NCI-H2029 (cell line): Measurements from ENCODE around the gene MOB3A.
"Not testable (repeated sequence)": the region's sequence is repeated elsewhere in the genome, so short reads cannot be mapped to it uniquely, and the experiment has no call there.

Experiments used
- DNase-seq: peaks from one replicate; lab custom pipeline; 2025; lab: John Stamatoyannopoulos, UW

MOB3A gene

DNA sequence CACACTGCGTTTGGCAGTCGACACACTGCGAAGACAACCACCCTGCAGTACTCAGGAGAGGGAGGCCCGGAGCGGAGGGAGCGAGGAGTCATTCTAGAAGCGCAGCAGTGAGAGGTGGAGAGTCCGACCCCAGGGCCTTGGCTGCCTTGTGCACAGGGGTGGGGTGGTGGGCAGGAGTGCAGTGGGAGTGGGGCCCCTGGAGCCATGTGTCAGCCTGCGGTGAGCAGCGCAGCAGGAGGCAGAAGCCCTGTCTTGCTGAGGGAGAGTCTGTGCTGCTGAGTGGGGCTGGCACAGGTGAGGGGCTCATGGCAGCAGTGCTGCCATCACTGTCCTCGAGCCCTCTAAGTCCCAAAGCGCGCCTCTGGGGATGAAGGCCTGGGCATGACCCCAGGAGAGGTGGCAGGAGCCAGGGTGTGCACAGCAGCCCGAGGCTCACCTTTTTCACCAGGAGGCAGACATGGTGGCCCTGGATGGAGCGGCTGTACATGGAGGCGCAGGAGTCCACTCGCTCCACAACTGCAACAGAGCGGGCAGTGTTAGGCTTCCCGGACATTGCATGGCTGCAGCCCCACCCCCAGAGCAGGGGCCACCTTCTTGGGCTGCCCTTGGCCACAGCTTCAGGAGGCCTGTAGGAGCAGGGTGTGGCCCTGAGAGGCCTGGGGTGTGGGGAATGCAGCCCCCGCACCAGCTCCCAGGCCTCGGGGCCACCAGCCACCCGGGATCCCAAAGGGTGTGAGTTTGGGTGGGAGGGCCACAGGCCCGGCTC is 12.3 kb upstream of the MOB3A start:
- no peak for DNase-seq

DNA sequence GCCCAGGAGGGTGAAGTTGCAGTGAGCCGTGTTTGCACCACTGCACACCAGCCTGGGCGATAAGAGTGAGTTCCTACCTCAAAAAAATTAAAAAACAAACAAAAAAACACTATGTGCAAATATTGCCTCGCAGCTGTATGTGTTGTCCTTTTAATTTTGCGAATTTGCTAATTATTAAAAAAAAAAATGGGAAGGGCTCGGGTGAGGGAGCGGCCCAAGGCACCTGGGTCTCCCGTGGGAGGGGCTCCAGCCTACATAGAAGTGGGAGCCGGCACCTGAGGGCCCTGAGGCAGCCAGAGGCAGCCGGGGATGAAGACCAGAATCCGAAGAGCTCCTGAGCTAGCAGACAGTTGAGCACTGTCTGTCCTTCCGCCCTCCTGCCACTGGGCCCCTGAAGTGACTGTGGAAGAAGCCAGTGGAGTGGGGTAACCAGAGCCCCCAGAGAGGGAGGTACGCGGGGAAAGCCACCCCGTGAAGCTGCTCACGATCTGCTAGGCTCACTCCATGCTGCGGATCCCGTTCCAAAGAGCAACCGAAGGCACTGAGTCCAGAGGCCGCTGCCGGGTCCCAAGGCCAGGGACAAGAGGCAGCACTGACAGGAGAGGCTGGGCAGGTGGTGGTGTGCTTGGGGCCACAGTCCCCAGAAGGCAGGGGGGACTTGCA is 7.0 kb upstream of the MOB3A start:
- DNase-seq: no peak

DNA sequence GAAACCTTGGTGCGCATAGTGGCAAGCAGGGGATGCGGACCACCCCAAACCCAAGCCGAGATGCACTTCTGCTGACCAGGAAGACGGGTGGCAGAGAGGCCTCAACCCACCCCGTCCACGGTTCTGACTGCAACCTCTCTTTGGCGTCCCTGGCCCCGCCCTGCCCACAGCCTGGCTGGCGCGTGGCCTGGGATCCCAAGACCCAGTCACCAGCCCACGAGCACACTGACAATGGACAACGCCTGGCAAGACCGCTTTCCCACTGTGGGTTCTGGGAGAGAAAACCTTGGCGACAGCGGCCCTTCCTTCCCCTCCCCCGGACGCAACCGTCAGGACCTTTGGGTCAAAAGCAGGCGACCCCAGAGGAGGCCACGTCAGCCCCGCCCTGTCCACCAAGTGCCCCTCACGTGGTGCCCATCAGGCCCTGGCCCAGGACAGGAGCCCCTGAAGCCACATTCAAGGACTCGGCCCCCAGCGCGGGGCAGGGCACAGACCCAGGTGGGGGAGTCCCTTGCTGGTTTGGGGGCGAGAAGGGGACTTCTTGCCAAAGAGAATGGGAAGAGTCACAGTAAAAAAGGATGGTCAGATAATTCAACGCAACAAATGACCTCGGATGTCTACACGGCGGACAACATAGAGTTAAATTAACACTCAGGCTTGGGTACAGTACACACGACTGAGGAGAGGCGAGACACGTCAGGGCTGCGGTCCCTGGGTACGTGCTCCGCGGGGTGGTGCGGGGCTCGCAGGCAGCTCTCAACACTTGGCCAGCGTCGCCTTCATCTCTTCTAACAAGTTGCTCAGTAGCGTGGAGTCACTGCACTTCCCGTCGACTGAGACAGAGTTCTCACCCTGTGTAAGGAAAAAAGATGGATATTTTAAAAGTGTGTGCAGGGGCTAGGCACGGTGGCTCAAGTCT is 5.5 kb upstream of the MOB3A start:
- DNase-seq: no peak

GRCh38 chr19:2100719-2101061 is 4.6 kb upstream of the MOB3A start:
- no peak for DNase-seq

GRCh38 chr19:2099937-2100718 is 4.0 kb upstream of the MOB3A start:
- no peak for DNase-seq

GRCh38 chr19:2099054-2099501 is 3.0 kb upstream of the MOB3A start:
- no peak for DNase-seq

GRCh38 chr19:2097886-2098327 is 1.8 kb upstream of the MOB3A start:
- DNase-seq: no peak

DNA sequence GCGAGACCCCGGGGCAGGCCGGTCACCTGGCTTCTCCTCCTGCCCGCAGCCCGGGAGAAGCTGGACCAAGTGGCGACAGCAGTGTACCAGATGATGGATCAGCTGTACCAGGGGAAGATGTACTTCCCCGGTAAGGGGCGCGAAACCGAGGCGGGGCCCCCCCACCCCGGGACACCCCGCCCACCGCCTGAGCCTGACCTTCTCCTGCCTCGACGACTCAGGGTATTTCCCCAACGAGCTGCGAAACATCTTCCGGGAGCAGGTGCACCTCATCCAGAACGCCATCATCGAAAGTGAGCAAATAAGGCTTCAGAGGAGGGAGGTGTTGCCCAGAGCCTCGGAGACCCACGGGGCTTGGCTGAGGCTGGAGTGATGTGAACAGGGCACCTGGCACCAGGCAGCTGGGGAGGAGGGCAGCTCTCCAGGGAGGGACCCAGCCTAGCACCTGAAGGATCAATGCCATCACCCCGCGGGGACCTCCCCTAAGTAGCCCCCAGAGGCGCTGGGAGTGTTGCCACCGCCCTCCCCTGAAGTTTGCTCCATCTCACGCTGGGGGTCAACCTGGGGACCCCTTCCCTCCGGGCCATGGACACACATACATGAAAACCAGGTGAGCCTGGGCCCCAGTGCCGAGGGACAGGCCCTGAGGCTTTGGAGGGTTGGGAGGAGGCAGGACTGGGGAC is 1.2 kb upstream of the MOB3A start:
- peak; percentile 45 for DNase-seq

DNA sequence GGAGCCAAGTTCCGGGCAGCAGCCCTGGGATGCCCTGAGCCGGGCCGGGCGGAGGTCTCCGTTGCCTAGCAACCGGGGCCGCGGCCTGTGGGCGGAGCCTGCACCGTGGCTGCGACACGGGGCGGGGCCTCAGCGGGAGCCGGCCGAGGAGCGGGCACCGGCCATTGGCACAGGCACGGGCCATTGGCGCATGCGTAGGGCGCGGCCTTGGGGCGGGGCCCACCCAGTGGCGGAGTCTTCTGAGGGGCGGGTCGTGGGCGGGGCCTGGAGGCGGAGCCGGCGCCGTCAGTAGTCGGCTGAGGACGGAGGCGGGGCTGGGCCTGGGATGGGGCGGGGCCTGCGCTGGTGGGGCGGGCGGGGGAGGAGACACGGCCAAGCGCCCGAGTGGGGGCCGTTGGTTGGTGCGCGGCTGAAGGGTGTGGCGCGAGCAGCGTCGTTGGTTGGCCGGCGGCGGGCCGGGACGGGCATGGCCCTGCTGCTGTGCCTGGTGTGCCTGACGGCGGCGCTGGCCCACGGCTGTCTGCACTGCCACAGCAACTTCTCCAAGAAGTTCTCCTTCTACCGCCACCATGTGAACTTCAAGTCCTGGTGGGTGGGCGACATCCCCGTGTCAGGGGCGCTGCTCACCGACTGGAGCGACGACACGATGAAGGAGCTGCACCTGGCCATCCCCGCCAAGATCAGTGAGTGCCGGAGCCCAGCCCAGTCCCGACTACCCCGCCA is 515 bp upstream of the MOB3A start, which contains the start of gene IZUMO4:
IZUMO4 (plus strand) TSS at position 436 of the 723 bp plus-strand sequence; CDS start at position 467, 31 bp downstream.
- peak; percentile 94 for DNase-seq

DNA sequence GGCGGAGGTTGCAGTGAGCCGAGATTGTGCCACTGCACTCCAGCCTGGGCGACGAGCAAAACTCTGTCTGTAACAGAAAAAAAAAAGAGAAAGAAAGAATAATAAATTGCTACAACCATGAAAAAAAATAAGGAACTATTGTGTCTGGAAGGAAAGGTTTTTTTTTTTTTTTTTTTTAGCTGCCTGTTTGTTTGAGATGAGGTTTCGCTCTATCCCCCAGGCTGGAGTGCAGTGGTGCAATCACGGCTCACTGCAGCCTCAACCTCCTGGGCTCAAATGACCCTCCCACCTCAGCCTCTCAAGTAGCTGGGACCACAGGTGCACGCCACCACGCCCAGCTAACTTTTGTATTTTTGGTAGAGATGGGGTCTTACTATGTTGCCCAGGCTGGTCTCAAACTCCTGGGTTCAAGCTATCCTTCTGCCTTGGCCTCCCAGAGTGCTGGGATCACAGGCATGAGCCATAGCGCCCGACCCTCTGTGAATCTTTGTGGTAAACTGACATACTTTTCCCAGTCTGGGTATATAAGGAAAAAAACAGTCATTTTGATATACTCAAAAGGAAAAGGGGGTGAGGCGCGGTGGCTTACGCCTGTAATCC is 4.1 kb downstream of the MOB3A start:
- DNase-seq: not testable (repeated sequence)

GRCh38 chr19:2089727-2090053 is 6.4 kb downstream of the MOB3A start:
- no peak for DNase-seq

- no peak for DNase-seq
Observed at GRCh38 chr19:2089001-2089711, 7.0 kb downstream of the MOB3A start.

GRCh38 chr19:2087621-2088100 is 8.5 kb downstream of the MOB3A start:
- DNase-seq: no peak

- peak; percentile 34 for DNase-seq
Observed at GRCh38 chr19:2086695-2087620, 9.2 kb downstream of the MOB3A start.

GRCh38 chr19:2084993-2085720 is 11.0 kb downstream of the MOB3A start:
- DNase-seq: no peak

DNA sequence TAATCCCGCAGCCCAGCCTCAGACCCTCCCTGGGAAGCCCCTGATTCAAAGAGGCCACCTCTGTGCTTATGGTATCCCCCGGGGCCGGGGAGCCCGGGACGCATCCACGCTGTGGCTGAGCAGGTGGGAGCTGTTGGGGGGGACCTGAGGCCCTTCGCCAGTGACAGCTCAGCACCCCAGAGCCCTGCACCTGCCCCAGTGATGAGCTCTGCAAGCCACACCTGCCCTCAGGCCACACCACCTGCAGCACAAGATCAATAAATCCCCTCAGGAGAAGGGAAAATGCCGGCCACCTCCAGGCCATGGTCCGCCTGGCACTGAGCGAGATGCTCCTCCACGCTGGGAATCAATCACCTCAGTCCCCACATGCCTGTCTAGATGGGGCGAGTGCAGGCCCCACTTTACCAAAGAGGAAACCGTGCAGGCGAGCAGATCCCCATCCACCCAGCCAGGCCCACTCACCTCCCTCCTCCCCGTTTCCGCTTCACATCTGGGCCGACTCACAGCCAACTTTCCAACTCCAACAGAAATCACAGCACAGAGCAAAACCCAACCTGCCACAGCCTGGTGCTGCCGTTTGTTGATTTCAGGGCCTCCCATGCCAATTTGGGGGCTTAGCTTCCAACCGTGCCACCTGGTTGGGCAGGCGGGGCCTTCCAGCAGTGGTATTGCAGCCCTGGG is 12.8 kb downstream of the MOB3A start:
- DNase-seq: no peak
